UCSD-AML1 (cell line): Measurements from ENCODE around the gene NDUFAF5.

Experiments
- DNase-seq: peaks from one replicate; lab custom pipeline; 2025; ENCODE audit not compliant: unreplicated experiment; lab: John Stamatoyannopoulos, UW

NDUFAF5 gene

DNA sequence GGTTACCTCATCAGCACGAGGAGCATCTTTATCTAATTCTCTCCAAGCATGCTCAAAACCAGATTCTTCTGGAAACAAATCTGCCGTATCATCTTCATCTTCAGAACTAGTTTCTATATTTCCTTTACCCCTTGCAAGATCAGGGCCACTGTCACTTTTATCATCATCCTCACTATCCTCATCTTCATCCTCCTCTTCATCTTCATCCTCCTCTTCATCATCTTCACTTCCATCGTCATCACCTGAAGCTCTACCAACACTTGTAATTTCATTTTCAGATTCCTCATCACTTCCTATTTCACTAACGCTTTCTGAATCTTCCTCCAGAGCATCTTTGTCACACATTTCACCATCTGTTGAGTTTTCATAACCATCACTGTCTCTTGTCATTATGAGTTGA lies 9.0 kb upstream of the NDUFAF5 start:
- no peak for DNase-seq

DNA sequence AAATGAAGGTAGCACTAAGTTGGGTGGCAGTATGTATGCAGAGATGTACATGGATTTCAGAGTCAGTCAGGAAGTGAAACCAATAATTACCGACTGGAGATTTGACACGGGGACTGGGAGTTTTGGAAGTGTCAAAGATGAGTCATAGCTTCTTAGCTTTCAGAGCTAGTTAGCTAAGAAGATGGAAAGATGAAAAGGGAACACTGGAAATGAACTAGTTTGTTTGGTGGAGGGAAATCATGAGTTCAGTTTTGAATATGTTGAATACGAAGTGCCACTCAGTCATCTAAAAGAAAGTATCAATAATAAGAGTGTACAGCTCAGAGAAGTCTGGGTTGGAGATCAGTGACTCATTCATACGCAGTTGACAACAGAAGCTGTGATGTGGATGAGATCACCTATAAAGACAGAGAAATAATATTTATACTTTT lies 7.6 kb upstream of the NDUFAF5 start:
- no peak for DNase-seq

DNA sequence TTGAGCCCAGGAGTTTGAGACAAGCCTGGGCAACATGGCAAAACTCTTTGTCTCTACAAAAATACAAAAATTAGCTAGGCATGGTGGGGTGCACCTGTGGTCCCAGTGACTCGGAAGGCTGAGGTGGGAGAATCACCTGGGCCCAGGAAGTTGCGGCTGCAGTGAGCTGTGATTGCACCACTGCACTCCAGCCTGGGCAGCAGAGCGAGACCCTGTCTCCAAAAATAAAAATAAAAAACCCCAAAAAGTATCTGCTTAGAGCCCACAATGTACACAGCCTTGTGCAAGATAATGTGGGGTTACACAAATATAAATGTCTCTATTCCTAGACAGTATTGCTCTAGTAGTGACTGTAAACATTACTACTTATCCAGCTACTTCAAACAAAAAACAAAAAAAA lies 6.0 kb upstream of the NDUFAF5 start:
- no peak for DNase-seq

DNA sequence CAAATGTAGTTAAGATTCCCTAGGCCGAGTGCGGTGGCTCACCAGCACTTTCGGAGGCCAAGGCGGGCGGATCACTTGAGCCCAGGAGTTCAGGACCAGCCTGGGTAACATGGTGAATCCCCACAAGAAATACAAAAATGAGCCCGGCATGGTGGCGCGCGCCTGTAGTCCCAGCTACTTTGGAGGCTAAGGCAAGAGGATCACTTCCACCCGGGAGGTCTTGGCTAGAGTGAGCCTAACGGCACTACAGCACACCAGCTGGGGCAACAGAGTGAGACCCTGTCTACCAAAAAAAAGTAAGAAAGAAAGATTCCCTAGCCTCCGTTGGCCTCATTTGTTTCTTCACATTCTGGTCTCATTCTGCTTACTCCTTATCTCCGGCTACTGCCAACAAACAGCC lies 1.3 kb upstream of the NDUFAF5 start:
- DNase-seq, result no peak

DNA sequence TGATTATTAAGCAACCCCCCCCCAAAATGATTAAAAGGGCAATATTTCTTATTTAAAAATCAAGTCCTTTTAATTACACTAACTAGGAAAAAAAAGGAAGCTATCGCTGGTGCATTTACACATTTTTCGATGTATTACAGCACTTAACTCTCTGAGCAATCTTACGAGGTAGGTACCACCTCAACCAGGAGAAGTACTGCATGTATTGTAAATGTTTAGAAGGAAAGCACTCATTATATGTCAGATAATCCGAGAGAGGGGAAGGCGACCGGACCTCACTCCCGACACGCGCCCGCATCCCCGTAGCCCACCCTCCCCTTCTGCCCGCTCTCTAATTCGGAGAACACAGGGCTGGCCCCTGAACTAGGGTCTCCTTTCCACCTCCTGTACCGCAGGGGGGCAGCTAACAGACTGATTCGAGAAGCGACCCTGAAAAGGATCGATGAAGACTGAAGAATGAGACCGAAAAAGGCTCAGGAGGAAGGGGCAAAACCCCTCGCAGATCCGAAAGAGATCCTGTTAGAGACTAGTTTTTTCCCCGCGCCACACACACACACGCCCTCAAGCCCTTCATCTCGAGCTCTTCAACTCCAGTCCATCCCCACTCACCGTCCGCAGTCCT lies 446 bp upstream of the NDUFAF5 start:
- DNase-seq, result no peak

DNA sequence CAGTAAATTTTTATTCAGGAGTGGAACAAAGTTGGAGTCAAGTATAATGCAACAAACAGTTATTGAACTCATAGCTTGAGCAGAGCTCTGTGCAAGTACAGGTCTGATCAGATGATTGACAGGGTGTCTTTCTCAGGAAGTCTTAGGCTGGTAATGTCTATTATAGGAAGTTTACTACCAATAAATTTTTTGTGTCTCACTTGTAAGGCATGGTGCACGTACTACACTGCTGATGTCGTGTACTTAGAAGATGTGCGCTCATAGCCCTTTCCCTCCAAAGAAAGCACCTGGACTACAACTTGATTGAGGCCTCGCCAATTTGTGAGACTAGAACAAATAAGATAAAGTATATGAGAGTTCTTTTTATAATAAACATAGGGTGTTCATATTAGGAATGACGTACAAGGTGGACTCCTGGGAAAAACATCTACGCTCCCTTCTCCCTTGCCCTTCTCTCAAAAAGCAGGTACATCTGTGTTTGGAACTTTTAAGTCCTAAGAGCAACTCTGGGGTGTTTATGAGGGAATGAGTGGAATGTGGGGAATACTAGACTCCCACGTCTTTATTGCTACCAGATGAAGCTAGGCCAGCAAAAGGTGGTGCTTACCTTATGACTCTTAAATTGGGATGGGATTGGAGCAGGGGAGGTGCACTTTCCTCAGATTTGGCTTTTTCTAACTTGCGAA lies 1.5 kb downstream of the NDUFAF5 start:
- DNase-seq, result no peak

DNA sequence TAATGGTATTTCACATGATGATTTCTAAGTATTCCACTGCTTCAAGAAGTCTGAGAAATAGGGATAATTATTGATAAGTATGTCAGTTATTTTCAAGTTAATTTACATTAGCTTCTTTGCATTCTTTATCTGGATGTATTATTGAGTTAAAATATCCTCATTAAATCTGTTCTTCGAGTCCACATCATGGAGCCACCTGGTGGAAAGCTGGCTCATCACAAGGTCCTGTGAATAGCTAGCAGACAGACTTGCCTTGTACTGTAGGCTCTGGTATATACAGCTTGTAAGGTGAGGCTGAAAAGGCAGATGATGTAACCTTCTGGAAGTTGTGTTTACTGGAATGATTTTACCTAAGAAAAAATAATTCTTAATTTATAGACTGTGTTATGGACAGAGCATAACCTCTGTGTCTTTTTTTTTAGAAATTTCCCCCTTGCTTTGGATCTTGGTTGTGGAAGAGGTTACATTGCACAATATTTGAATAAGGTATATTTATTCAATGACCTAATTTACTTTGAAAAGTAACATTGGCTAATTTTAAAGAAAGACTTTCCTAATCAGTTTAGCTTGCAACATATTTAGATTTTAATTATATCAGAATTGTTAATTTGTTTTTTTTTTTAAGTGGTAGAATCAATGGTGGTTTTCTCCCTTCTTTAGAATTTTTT lies 3.5 kb downstream of the NDUFAF5 start:
- DNase-seq, result peak; percentile 13

DNA sequence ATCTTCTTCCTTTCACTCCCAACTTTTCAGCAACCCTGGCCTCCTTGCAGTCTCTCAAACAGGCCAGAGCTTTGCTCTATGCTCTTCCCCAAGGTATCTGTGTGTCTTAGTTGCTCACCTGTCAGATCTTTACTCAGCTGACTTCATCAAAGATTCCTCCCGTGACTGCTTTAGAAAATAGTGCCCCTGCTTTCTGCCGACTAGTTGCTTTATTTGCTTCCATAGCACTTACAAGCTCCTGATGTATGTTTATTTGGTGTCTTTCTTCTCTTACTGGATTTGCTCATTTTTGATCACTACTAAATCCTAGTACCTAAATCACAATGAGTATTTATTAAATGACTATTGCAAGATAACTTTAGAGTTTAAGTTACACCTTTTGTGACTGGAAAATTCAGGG lies 5.9 kb downstream of the NDUFAF5 start:
- DNase-seq, result no peak

DNA sequence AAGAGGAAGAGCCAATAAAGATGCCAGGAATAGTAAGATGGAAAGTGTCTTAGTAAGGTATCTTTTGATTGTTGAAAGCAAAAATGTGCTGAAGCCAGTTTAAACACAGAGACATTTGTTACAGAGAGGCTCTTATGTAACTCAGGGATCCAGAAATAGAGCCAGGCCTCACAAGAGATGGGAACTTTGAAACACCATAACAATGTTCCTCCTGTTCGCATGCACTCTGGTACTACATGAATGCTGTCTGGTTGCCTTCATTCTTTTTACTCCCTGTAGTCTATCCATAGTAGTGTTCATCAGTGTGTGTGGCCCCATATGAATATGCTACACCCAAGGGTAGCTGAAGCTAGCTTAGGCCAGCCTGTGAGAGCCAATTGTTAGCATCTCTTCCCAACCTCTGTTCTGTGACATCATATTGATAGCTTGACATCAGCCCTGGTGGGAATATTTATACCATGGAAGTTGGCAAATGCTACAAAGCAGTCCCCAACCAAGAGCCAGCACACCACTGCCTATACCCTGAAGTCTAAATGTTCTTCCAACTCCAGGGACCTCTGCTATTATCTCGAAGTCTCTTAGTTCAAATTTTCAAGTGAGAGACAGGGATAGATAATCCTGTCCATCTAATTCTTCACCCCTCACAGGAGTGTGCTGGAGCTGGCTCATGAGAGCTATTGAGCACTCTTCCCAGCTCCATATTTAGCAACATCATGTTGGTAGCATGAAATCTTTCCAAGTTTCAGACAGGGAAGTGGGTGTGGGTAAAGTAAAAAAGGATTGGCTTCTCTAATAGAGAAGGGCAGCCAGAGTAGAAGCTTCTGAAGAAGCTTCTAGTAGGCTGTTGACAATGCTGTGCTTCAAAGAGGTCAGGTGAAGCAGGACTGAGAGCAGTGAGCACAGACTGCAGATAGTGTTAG lies 7.0 kb downstream of the NDUFAF5 start:
- DNase-seq, result no peak

DNA sequence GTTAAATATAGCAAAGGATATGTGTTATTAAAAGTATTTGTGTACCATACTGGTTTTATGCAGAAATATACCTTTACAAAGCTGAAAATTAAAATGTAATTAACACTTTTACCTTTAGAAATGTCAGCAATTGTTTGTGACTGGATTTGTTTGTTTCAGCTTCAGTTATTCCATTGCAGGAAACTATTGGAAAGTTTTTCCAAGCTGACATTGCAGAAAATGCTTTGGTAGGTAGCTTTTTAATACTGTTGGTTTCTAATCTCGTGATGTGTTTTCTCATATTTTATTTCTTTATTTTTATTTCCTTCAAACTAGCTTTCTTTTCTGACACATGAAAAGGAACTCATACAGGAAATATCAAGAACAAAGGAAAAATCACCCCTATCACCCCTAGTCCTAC lies 8.2 kb downstream of the NDUFAF5 start:
- no peak for DNase-seq

DNA sequence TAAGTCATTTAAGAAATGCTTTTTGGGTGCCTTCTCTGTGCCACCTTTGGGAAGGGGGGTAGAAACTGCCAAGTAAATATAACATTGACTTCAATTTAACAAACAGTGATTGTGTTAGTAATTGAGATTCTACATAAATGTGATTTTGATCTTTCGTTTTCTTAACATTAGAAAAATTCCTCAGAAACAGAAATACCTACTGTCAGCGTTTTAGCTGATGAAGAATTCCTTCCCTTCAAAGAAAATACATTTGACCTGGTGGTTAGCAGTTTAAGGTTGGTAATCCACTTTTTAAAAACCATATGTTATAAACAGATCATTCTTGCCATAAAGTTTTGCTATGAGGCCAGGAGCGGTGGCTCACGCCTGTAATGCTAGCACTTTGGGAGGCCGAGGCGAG lies 9.8 kb downstream of the NDUFAF5 start:
- DNase-seq, result no peak

DNA sequence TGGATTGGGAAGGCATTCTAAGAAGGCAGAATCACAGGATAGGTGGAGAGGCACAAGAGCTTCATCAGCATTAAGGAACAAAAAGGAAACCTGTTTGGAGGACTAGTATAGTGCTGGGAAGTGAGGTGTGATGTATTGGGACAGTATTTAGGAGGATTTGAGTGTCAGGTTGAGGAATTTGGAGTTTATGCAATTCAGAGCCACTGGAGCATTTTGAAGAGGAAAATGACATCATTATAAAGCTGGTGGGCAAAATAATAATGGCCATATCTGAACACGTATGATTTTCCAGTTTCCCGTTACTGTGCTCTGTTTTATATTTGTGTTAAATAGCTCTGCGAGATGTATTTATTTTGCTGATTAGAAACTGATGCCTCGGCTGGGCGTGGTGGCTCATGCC lies 14.2 kb downstream of the NDUFAF5 start:
- no peak for DNase-seq

DNA sequence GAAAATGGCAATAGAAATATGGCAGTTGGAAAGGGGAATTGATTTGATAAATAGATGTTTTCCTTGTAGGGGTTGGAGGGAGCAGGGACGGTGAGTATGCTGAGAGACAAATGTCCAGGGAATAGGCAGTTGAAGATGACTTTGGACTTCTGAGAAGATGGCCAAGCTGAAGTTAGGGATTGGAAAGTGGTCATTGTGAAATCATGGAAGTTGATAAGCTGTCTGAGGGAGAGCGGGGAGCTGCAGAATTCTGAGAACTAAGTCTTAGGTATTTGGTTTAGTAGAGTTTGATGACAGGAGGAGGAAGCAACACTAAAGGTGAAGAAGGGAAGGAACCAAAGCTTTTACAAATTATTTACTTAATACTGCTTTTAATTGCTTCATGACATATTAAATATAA lies 15.1 kb downstream of the NDUFAF5 start:
- DNase-seq, result no peak

DNA sequence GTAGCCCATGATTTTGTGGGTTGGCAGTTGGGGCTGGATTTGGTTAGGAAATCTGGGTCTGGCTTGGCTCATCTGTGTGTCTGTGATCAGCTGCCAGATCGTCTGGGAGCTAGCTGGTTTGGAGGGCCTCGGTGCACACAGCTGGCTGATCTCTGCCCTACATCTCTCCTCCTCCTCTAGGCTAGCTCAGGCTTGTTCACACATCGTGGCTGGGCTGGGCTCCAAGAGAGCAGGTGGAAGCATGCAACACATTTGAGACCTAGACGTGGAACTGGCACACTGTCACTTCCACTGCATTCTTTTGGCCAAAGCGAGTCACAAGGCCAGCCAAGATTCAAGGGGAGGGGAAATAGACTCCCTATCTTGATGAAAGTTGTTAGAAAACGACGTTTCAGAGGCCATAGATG lies 15.9 kb downstream of the NDUFAF5 start:
- DNase-seq, result no peak

DNA sequence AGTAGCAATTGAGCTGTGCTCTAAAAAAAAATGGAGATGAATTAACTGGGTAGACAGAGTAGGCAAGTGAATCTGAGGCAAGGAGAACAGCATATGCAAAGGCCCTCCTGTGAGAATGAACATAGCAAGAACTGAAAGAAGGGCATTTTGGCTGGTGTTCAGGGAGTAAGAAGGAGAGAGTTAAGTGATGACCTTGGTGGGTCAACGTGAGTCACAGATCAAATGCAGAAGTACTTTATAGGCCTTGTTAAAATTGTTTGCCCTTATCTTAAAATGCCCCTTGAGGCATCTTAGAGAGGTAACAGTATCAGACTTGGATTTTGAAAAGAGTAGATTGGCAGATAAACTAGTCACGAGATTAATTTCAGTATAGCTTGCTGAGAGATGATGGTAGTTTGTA lies 24.5 kb downstream of the NDUFAF5 start:
- no peak for DNase-seq

DNA sequence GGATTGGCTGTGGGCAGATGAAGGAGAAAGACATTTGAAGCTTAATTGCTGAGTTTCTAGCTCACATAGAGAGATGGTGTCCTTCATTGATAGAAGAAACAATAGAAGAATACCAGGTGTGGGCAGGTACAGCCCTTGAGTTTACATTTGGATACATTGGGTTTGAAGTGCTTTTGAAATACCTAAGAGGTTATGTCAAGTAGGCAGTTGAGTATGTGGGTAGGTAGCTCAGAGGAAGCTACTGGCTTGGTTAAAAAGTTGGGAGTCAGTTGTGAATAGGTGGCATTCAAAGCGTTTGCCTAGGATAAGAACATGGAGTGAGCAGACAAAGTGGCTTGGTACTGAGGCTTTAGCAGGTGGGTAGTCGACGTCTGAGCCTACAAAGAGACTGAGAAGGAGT lies 25.0 kb downstream of the NDUFAF5 start:
- no peak for DNase-seq

DNA sequence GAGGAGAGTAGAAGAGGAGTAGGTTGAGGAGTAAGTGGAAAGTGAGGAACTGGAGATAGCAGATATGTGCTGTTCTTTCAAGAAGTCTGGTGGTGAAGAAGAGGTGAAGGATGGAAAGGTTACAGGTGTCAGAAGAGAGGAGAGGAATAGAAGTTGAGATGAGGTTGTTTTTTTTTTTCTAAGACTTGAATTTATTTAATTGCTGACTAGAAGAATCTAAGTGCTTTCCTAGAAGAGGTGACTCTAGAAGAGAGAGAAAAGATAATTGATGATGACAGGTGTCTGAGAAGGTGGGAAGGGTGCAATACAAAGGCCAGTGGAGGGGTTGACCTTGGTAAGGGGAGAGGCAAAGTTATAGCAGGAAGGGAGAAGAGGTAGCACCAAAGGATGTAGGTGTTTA lies 25.6 kb downstream of the NDUFAF5 start:
- DNase-seq, result no peak

DNA sequence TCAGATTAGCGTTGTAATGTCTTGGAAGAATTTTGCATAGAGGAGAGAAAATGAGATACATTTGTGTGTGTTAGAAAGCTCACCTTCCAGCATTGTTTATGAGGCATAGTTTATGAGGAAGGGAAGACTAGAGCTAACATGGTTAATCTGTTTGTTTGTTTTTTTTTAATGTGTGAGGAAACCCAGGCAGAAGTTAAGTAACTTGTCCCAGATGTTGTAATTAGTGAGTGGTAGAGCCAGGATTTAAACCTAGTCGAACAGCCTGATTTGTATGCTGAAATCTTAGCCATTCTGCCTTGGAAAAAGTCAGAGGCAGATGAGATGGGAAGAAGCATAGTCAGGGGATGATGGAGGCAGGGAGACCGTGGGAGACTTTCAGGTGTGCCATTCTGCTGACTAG lies 29.1 kb downstream of the NDUFAF5 start:
- no peak for DNase-seq

DNA sequence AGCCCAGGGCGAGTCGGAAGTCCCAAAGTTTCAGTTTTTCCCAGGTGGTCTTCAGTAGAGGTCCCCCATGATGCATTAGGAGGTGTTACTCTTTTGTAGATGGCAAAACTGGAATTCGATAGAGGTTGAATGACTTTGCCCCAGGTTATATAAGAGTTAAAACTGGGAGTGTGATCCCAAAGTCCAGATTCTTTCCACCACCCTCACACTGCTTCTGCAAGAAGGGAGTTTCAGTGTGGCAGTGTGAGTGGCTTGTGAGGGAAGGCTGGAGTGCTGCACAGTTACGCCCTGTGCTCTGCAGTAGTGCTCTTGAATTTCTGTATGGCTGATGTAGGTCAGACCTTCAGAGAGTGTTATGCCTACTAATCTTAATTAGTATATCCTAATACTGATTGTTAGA lies 29.8 kb downstream of the NDUFAF5 start:
- no peak for DNase-seq

DNA sequence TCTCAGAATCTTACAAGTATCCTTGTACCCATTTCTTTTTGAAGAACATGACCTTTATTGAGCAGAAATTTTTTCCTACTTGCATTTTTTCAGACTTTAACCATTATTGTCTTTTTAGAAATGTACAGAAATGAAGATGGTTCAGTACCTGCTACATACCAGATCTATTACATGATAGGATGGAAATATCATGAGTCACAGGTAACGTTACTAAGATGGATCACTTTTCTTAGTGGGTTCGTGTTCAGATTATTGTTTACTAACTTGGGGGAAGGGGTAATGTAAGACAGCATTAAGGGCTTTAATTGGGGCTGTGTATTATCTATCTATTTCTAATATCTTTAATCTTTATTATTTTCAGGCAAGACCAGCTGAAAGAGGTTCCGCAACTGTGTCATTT lies 31.9 kb downstream of the NDUFAF5 start:
- no peak for DNase-seq

DNA sequence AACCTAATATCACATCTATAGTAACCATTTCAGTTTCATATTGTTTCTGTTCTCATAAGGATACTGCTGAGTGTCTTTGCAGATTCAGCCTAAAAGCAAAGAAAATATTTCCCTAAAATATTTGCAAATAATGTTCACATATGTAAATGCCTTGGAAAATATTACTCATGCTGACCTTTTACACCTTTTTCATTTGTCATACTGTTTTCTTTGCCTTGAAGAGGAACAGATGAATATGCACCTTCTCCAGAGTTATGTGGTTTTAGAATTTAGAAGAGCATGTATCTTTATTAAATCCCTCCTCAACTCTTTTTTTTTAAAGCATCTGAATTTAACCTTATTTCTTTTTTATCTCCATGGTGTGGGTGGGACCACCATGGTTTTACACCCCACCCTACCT lies 32.5 kb downstream of the NDUFAF5 start:
- no peak for DNase-seq
